HEK293 (cell line): ENCODE results near the gene MADD.

Experiments used
- CTCF ChIA-PET: fragments of 350-600 bp; formaldehyde crosslinking; extraction: SDS; loops from one replicate; lab custom pipeline; 2021; ENCODE audit warnings: antibody characterized with exemption; lab: Yijun Ruan, JAX
- POLR2A ChIA-PET: fragments of 300-600 bp; formaldehyde crosslinking; extraction: SDS; loops from one replicate; lab custom pipeline; 2020; ENCODE audit warnings: antibody characterized with exemption, inconsistent platforms; lab: Yijun Ruan, JAX
- H3K27ac ChIP-seq: fragments of 200-500 bp; sonication (Bioruptor generic); 2 replicates; pipeline ENCODE4 v1.5.1; 2014; ENCODE audit warnings: low read depth, low read length, control low read depth, inconsistent platforms; ENCODE audit errors: extremely low read depth
- H3K36me3 ChIP-seq, 2 experiments: fragments of 200-500 bp in 1 of 2; sonication (Bioruptor generic) in 1 of 2; 1 replicate in 1 of 2; 2 replicates in 1 of 2; pipeline ENCODE4 v1.5.1; 2014 to 2017; ENCODE audit warnings: inconsistent platforms in 2 of 2, low read length in 2 of 2; ENCODE audit not compliant: control insufficient read depth in 2 of 2, insufficient read depth in 1 of 2
- H3K4me1 ChIP-seq: fragments of 200-500 bp; sonication (Bioruptor generic); 2 replicates; pipeline ENCODE4 v1.5.1; 2014; ENCODE audit warnings: mild to moderate bottlenecking, low read length, inconsistent platforms; ENCODE audit not compliant: control insufficient read depth, insufficient read depth
- H3K4me3 ChIP-seq: 2 replicates; pipeline ENCODE4 v1.5.1; 2011; ENCODE audit warnings: low read depth, mild to moderate bottlenecking, control low read depth, low read length, moderate library complexity
- H3K9me3 ChIP-seq: fragments of 200-500 bp; sonication (Bioruptor generic); 2 replicates; pipeline ENCODE4 v1.5.1; 2014; ENCODE audit warnings: low read depth, low read length, inconsistent platforms; ENCODE audit not compliant: control insufficient read depth, insufficient read depth
- BCL11A ChIP-seq: fragments of 450-650 bp; formaldehyde crosslinking; IDR thresholded peaks from 2 replicates; pipeline ENCODE4 v1.5.1; 2016; ENCODE audit warnings: low read depth, missing biosample characterization, missing genetic modification characterization
- BCL11B ChIP-seq: fragments of 450-650 bp; formaldehyde crosslinking; IDR thresholded peaks from 2 replicates; pipeline ENCODE4 v1.5.1; 2016; ENCODE audit warnings: low read depth, missing biosample characterization, missing genetic modification characterization
- KLF16 ChIP-seq: fragments of 450-650 bp; formaldehyde crosslinking; IDR thresholded peaks from 2 replicates; pipeline ENCODE4 v1.5.1; 2017; ENCODE audit warnings: missing biosample characterization, missing genetic modification characterization
- KLF8 ChIP-seq: fragments of 450-650 bp; formaldehyde crosslinking; IDR thresholded peaks from 2 replicates; pipeline ENCODE4 v1.5.1; 2016; ENCODE audit warnings: missing biosample characterization, missing genetic modification characterization
- SETDB1 ChIP-seq: IDR thresholded peaks from one replicate; pipeline ENCODE4 v1.6.1; 2017; ENCODE audit warnings: mild to moderate bottlenecking, low read length, moderate library complexity, mixed read lengths; ENCODE audit not compliant: insufficient read length
- YY2 ChIP-seq: fragments of 450-650 bp; formaldehyde crosslinking; IDR thresholded peaks from 2 replicates; pipeline ENCODE4 v1.5.1; 2016; ENCODE audit warnings: missing biosample characterization, missing genetic modification characterization
- ZBTB1 ChIP-seq: fragments of 450-650 bp; formaldehyde crosslinking; IDR thresholded peaks from 2 replicates; pipeline ENCODE4 v1.5.1; 2016; ENCODE audit warnings: missing biosample characterization, missing genetic modification characterization
- ZNF121 ChIP-seq: fragments of 450-650 bp; formaldehyde crosslinking; IDR thresholded peaks from 2 replicates; pipeline ENCODE4 v1.5.1; 2016; ENCODE audit warnings: missing biosample characterization, missing genetic modification characterization
- ZNF202 ChIP-seq: fragments of 450-650 bp; formaldehyde crosslinking; IDR thresholded peaks from 2 replicates; pipeline ENCODE4 v1.5.1; 2016; ENCODE audit warnings: missing biosample characterization, missing genetic modification characterization, borderline replicate concordance
- ZNF311 ChIP-seq: fragments of 450-650 bp; formaldehyde crosslinking; IDR thresholded peaks from 2 replicates; pipeline ENCODE4 v1.5.1; 2017; ENCODE audit warnings: missing biosample characterization, missing genetic modification characterization, borderline replicate concordance
- ZNF37A ChIP-seq: fragments of 450-650 bp; IDR thresholded peaks from 2 replicates; pipeline ENCODE4 v1.5.1; 2018; ENCODE audit warnings: missing biosample characterization, missing genetic modification characterization
- ZNF501 ChIP-seq: fragments of 450-650 bp; formaldehyde crosslinking; IDR thresholded peaks from 2 replicates; pipeline ENCODE4 v1.5.1; 2016; ENCODE audit warnings: missing biosample characterization, missing genetic modification characterization
- ZNF510 ChIP-seq: fragments of 450-650 bp; formaldehyde crosslinking; IDR thresholded peaks from 2 replicates; pipeline ENCODE4 v1.5.1; 2018; ENCODE audit warnings: mild to moderate bottlenecking, missing genetic modification characterization, missing biosample characterization; ENCODE audit not compliant: insufficient replicate concordance
- ZNF521 ChIP-seq: fragments of 450-650 bp; formaldehyde crosslinking; IDR thresholded peaks from 2 replicates; pipeline ENCODE4 v1.5.1; 2017; ENCODE audit warnings: missing biosample characterization, mild to moderate bottlenecking, missing genetic modification characterization
- ZNF664 ChIP-seq: fragments of 450-650 bp; formaldehyde crosslinking; IDR thresholded peaks from 2 replicates; pipeline ENCODE4 v1.5.1; 2016; ENCODE audit warnings: missing biosample characterization, missing genetic modification characterization
- TF ChIP-seq, protein P1 (sequence below): fragments of 450-650 bp; formaldehyde crosslinking; IDR thresholded peaks from 2 replicates; pipeline ENCODE4 v1.5.1; 2017; ENCODE audit warnings: missing biosample characterization, missing genetic modification characterization
- TF ChIP-seq, protein P2 (sequence below): fragments of 450-650 bp; formaldehyde crosslinking; IDR thresholded peaks from 2 replicates; pipeline ENCODE4 v1.5.1; 2016; ENCODE audit warnings: missing biosample characterization, missing genetic modification characterization
- TF ChIP-seq, protein P3 (sequence below): fragments of 450-650 bp; formaldehyde crosslinking; IDR thresholded peaks from 2 replicates; pipeline ENCODE4 v1.5.1; 2016; ENCODE audit warnings: missing biosample characterization, missing genetic modification characterization

The MADD gene

DNA sequence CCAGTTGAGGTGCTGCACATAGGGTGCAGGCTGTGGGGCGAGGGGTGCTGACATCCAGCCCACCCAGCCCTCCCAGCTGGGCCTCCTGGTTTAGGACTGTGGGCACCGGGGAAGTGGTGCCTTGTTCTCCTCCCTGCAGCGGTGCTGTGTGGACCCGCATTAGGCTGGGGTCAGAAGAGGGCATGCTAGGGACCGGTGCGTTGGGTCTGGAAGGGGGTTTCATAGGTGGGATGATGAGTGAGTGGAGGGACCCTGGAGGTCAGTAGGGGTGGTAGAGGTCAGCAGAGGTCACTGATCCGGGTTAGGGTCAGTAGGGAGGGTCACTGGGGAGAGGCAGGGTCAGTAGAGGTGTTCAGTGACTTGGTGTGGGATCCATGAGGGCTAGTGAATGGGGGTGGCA lies 89.2 kb downstream of the MADD start:
- no peak overlapping the region for H3K27ac ChIP-seq
- no peaks in the 10 kb centered on the region for H3K9me3 ChIP-seq
- H3K4me3 ChIP-seq: no peak overlapping the region
- H3K4me1 ChIP-seq: no peaks in the 10 kb centered on the region
- no peak for TF ChIP-seq KLF16 (tag by site-specific recombination)
- TF ChIP-seq, protein P1, sequence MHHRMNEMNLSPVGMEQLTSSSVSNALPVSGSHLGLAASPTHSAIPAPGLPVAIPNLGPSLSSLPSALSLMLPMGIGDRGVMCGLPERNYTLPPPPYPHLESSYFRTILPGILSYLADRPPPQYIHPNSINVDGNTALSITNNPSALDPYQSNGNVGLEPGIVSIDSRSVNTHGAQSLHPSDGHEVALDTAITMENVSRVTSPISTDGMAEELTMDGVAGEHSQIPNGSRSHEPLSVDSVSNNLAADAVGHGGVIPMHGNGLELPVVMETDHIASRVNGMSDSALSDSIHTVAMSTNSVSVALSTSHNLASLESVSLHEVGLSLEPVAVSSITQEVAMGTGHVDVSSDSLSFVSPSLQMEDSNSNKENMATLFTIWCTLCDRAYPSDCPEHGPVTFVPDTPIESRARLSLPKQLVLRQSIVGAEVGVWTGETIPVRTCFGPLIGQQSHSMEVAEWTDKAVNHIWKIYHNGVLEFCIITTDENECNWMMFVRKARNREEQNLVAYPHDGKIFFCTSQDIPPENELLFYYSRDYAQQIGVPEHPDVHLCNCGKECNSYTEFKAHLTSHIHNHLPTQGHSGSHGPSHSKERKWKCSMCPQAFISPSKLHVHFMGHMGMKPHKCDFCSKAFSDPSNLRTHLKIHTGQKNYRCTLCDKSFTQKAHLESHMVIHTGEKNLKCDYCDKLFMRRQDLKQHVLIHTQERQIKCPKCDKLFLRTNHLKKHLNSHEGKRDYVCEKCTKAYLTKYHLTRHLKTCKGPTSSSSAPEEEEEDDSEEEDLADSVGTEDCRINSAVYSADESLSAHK (tag by site-specific recombination): no peak
- 0 out of 2 replicates have a peak, but pooled peaks have one; percentile 36 for TF ChIP-seq BCL11A (tag by site-specific recombination)
- no peak for TF ChIP-seq ZNF501 (tag by site-specific recombination)
- no peak for TF ChIP-seq ZNF510
- TF ChIP-seq, protein P2, sequence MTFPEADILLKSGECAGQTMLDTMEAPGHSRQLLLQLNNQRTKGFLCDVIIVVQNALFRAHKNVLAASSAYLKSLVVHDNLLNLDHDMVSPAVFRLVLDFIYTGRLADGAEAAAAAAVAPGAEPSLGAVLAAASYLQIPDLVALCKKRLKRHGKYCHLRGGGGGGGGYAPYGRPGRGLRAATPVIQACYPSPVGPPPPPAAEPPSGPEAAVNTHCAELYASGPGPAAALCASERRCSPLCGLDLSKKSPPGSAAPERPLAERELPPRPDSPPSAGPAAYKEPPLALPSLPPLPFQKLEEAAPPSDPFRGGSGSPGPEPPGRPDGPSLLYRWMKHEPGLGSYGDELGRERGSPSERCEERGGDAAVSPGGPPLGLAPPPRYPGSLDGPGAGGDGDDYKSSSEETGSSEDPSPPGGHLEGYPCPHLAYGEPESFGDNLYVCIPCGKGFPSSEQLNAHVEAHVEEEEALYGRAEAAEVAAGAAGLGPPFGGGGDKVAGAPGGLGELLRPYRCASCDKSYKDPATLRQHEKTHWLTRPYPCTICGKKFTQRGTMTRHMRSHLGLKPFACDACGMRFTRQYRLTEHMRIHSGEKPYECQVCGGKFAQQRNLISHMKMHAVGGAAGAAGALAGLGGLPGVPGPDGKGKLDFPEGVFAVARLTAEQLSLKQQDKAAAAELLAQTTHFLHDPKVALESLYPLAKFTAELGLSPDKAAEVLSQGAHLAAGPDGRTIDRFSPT (tag by site-specific recombination): no peak
- no peak for TF ChIP-seq ZNF664 (tag by site-specific recombination)
- peak; percentile 74; the same call in 1 of the 2 replicates for TF ChIP-seq BCL11B (tag by site-specific recombination)
- no peak for TF ChIP-seq ZNF121
- no peaks in the 10 kb centered on the region for H3K36me3 ChIP-seq
- ChIA-PET CTCF (no interaction called here), POLR2A (no interaction called here)

DNA sequence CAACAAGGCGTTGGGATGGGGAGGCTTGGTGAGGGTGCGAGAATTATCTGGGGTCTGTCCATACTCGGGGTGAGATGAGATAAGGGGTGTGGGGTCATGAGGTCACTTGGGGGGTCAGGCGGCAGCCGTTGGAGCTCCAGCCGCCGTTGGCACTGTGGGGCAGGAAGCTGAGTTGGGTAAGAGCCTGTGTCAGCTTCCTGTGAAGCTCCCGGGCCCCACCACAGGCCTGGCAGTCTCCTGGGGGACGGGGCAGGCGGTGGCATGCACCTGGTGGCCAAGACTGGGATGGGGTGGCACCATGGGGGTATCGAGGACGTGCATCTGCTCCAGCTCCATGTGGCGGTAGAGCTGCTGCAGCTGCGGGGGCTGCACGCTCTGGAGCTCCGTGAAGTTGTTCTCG lies 89.7 kb downstream of the MADD start:
- POLR2A ChIA-PET: no interaction called here
- no peaks in the 10 kb centered on the region for H3K4me1 ChIP-seq
- no peaks in the 10 kb centered on the region for H3K9me3 ChIP-seq
- TF ChIP-seq, protein P3, sequence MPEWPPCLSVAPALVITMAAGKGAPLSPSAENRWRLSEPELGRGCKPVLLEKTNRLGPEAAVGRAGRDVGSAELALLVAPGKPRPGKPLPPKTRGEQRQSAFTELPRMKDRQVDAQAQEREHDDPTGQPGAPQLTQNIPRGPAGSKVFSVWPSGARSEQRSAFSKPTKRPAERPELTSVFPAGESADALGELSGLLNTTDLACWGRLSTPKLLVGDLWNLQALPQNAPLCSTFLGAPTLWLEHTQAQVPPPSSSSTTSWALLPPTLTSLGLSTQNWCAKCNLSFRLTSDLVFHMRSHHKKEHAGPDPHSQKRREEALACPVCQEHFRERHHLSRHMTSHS (tag by site-specific recombination): no peak
- TF ChIP-seq YY2 (tag by site-specific recombination) (no peak), ZBTB1 (tag by site-specific recombination) (no peak), BCL11B (tag by site-specific recombination) (0 out of 2 replicates have a peak, but pooled peaks have one; percentile 1), ZNF202 (no peak), KLF8 (tag by site-specific recombination) (no peak), BCL11A (tag by site-specific recombination) (no peak)
- no peak overlapping the region for H3K4me3 ChIP-seq
- no peak overlapping the region for H3K27ac ChIP-seq
- CTCF ChIA-PET: interaction anchor here (1.2 kb wide), 1 partner anchor 14 kb away, joined by 3 read pairs; no protein-coding TSS in a partner anchor
- H3K36me3 ChIP-seq: no peaks in the 10 kb centered on the region

DNA sequence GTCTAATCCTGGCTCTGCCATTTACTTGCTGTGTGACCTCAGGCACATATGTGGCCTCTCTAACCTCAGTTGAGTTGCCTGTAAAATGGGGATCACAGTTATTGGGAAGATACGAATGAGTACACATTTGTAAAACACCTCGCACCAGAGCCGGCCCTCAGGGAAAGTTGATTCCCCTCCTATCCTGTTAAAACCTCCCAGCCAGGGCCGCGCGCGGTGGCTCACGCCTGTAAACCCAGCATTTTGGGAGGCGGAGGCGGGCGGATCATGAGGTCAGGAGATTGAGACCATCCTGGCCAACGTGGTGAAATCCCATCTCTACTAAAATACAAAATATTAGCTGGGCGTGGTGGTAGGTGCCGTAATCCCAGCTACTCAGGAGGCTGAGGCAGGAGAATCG lies 90.4 kb downstream of the MADD start:
- ChIA-PET CTCF (interaction anchor here (0.6 to 2.6 kb wide), 4 partner anchors 13 to 365 kb away, joined by 3 to 10 read pairs (median 5); no protein-coding TSS in a partner anchor), POLR2A (no interaction called here)
- no peak overlapping the region for H3K4me3 ChIP-seq
- no peaks in the 10 kb centered on the region for H3K4me1 ChIP-seq
- H3K36me3 ChIP-seq: no peaks in the 10 kb centered on the region
- H3K27ac ChIP-seq: no peak overlapping the region
- no peaks in the 10 kb centered on the region for H3K9me3 ChIP-seq
- no peak for TF ChIP-seq ZNF521 (tag by site-specific recombination)
- TF ChIP-seq ZNF37A (tag by site-specific recombination): no peak
- no peak for TF ChIP-seq ZNF311 (tag by site-specific recombination)
- TF ChIP-seq SETDB1: no peak
